HCEC 1CT (cell line): ENCODE data around the gene MRPL46.

Source experiments
- DNase-seq: peaks from one replicate; pipeline ENCODE4 v3.0.0-alpha.2; 2017

MRPL46 gene

DNA sequence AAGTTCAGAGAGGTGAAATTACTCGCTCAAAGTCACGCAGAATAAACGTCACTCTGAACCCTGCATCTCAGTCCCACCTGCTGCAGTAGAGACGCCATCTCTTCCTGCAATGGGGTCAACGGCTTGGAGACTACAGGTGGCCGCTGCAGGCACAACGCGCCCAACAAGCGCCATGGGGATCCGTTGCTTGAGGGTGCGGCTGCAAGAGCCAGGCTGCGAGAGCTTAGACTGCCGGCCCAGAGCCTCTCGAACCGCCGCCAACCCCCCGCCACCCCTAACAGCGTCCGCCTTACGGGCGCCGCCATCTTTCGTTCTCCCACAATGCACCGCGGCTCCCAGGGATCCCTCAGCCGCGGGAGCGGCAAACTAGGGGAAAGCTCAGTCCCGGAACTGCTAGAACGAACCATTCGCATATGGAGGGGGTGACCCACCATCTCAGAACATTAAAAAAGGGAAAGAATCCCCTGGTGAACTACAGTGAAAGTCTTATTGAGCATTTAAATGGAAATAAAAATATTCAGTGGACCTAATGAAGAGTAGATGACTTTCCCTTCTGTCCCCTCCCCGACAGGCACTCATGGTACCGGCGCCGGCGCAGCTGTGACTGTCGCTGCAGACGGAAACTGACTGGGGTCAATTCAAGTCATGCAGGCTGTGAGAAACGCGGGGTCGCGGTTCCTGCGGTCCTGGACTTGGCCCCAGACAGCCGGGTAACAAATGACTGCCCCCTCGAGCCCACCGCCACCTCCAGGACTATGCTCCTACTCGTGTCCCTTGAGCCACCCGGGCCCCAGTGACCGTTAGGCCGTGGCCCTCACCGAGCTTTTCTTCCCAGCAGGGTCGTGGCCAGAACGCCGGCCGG, at the start of gene MRPL46, which contains the start of gene MRPS11:
Gene MRPL46 (minus strand): TSS at position 316 of the 862 bp plus-strand sequence. CDS start 11 bp downstream, at position 305.
Gene MRPS11 (plus strand): TSS at position 636 of the 862 bp plus-strand sequence. CDS start 10 bp downstream, at position 646.
- DNase-seq: peak; percentile 86

- DNase-seq: peak; percentile 43
These were observed 46.0 kb upstream of the MRPL46 start for GRCh38 chr15:88513195-88513594.

DNA sequence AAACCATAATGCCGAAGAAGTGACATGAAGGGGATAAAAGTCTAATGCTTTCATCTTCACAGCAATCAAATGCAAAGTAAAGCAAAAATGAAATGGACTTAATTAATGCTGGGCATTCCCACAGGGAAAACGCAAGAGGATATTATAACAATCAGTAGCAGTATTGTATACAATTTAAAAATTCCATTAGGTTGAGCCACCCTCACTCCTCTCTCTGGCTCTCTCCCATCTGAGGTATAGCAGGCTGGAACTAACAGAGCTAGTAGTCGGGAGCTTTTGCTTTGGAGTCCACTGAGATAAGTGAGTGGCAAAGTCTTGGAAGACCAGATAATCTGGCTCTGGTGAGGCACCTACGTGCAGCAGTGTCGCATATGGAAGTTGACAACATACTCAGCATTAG, 45.4 kb upstream of the MRPL46 start:
- DNase-seq: peak; percentile 29

DNA sequence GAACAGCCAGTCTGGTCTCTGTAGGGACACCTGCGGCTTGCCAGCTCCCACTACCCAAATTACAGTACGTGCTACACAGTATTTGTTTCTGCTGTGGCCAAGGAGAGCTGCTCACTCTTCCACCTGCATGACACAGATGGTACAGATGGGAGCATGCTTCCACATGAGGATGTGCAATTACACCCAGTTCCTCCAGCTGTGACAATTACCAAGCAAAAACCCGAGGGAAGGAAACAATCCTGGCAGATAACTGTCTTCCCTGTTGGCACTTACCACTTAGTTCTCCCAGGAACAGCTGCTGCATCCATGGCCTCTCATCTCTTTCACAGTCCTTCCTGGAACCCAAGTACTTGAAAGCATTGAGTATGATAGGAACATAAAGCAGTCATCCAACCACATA, 44.9 kb upstream of the MRPL46 start:
- DNase-seq: no peak

- no peak for DNase-seq
These were observed 44.0 kb upstream of the MRPL46 start for GRCh38 chr15:88511161-88511560.

DNA sequence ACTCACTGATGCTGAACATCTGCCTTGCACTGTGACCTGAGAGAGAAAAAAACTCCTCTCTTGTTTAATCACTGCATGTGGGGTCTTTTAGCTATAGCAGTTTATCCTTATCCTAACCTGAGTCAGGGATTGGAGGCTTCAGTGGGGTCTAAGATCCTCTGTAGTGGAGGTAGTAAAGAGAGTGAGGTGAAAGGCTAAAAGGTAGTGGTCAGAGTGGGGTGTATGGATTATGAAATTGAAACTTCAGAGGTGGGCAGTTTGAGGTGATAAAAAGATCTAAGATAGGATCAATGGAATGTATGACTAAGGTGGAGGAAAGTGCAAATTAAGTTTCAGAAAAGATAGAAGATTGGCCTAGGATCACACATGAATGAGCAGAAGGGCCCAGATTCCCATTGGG, 42.8 kb upstream of the MRPL46 start:
- no peak for DNase-seq

DNA sequence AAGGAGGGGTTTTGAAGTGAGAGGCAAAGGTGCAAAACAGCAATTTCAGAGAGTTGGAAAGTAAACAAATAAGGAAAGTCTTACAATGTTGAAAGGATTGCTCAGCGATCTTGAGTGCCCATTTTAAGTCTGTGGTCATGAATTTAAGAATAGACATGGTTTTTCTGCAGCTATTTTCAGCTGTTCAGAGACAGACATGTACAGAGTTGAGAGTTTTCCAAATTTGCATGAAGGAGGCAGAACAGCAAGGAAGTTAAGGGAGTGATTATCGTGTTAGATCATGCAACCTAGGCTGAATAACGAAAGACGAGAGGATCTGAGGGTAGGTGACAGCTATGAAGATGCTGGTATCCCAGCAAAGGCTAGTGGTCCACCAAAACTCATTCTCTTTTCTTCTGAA, 42.1 kb upstream of the MRPL46 start:
- no peak for DNase-seq

DNA sequence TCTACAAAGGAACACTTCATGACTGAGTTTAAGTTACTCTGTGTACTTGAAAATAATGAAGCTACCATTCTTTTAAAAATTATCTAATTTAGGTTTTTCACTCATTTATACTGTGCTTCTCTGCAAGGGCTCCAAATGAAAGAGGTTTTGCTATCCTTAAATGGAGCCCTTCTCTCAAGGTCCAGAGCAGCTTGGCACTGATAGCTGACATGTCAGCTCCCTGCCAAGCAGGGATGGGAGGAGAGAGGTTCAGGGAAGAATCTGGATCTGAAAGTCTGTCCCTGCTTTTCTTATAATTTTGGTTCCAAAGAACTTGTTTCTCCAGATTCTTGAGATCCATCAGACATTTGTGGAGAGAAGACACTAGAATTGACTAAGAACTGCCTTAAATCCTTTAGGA, 39.4 kb upstream of the MRPL46 start:
- no peak for DNase-seq

DNA sequence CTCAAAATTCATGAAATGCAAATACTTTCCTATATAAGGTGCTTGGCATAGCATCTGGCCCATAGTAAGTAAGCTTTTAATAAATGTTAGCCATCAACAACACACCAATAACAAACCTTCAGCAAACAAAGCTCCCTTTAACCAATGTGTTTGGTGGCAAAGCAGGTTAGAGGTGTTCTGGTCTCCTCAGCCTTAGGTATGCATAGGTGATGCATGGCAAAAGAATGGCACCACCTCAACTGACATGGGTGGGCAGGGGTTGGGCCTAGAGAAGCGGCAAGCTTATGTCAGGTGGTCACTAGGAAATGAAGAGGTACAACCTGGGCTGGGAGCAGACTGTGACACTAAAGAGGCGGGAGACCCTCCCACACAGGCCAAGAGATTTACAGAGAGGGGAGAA, 38.5 kb upstream of the MRPL46 start:
- DNase-seq: no peak

DNA sequence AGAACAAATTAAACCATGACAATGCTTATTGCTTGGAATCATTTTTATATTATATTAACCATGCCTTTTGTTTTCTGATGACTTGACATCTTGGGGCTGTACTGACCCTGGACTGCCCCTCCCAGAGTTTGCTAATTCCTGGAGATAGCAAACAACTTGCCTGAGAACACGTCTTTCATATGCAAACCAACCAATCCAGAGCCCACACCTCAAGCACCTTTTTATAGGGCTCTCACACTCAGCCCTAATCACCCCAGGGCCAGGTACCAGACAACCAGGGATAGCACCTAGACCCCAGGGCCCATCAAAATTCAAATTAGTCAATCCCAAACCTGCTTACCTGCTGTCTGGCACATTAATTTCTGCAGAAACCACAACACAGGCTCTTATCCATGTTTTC, 37.3 kb upstream of the MRPL46 start:
- no peak for DNase-seq

GRCh38 chr15:88498996-88499395, 31.8 kb upstream of the MRPL46 start:
- DNase-seq: no peak

DNA sequence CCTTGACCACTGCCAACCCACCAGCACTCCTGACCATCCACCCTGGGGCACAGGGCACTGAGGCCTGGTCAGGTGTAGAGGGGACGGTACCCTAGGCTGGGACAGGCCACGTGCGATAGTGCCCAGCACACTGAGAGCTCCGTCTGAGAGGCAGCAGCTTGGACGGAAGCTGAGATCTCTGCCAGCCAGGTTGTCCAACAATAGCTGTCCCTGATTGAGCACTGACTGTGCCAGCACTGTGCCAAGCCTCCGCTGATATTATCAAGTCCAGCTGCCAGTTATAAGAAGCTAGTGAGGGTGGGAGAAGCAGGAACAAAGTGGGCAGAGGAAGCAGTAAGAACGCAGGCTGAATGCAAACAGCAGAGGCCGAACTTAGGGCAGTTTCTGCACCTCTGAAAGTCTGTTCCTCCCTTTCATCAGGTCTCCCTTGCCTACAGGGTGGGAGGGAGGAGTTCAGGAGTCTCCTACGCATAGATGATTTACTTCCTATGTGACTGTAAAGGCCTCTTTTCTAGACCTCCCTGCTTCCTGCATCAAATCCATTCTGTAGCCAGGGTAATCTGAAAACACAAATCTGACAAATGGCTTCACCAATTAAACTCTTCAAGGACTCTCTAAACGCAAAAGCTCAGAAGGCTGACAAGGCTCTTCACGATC, 30.0 kb upstream of the MRPL46 start:
- no peak for DNase-seq

DNA sequence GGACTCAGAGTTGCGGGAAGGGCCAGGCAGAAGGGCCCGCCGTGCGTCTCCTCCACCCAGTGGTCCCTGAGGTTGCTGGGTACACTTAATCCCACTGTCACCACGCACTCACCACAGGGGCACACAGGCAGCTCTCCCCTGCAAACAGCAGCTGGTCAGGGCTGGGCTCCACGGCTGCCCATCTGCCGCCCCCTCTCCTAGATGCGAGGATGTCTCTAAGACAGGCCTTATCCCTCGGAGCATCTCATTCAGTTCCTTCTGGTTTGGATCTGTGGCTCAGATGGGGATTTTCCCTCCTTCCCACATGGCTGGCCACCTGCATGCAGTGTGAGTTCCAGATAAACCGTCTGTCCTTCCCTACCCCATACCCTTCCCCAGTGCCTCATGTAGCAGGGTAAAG, 26.7 kb upstream of the MRPL46 start:
- DNase-seq: no peak

- no peak for DNase-seq
These were observed 24.0 kb upstream of the MRPL46 start for GRCh38 chr15:88491158-88491557.

- no peak for DNase-seq
These were observed 22.8 kb upstream of the MRPL46 start for GRCh38 chr15:88490036-88490435.

GRCh38 chr15:88489321-88489720, 22.1 kb upstream of the MRPL46 start:
- DNase-seq: no peak

DNA sequence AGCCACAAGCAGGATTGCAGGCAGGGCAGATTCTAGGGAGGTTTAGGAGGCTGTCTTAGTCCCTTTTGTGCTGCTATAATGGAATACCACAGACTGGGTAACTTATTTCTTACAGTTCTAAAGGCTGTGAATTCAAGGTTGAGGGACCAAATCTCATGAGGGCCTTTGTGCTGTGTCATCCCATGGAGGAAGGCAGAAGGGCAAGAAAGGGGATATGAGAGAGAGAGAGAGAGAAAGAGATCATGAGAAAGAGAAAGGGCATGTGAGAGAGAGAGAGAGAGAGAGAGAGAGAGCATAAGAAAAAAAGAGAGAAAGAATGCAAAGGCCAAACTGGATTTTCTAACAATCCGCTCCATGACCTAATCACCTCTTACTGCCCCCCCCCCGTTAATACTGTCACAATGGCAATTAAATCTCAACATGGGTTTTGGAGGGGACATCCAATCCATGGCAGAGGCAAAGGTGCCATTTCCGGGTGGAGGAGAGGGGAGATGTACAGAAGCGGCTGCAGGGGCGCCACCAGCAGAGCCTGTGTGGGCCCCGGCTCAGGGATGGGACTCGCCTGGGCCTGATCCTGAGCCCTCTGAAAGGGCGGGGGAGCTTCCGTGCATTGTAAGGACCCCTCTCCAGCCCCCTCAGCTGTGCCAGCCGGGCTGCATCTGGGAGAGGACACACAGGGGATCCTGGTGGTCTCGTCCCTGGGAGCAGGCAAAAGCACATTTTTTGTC, 20.8 kb upstream of the MRPL46 start:
- no peak for DNase-seq

GRCh38 chr15:88487178-88487795, 20.1 kb upstream of the MRPL46 start:
- DNase-seq: no peak

DNA sequence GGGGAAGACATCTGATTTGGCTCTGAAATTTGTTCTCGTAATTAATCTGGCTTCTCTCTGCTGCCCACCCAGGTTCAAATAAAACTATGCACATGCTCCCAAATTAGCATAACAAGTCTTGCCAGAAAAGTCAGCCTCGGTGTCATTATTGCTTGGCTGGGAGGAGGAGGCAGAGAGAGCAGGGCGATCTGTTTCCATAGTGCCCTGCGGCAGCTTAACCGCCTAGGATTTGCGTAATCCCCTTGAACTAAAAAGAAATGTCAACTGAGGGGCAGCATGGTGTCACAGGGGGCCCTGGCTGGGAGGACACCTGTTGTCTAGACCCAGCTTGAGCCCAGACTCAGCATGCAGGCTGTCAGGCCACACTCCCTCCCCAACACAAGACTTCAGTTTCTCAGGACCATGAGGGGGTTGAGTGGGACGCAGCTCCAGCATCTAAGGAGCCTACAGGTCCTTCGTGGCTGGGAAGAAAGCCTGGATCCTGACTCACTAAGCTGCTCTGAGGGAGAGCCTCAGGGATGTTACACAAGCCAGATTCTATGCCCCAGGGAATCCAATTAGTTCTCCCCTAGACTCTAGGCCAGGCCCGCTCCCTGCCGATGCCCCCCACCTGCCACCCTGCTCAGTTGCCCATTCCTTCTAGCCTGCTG, 17.6 kb upstream of the MRPL46 start:
- DNase-seq: no peak

GRCh38 chr15:88482263-88482662, 15.1 kb upstream of the MRPL46 start:
- DNase-seq: no peak

DNA sequence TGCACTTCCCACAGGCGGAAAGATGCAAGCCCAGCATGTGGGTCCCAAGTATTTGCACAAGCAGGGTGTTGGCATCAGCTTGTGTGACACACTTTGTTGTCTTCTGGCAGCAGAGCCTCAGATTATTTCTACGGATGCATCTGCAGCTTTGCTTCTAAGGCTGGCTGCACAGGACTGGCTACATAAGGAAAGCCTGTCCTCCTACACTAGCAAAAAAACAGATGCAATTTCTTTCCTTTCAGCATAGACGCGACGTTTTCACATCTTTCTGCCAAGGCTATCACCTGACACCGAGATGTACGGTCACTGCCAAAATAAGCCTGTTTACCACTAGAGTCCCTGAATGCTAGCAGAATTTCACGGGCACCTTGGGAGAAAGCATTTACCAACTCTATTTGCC, 13.8 kb upstream of the MRPL46 start:
- no peak for DNase-seq

GRCh38 chr15:88479169-88479568, 12.0 kb upstream of the MRPL46 start:
- no peak for DNase-seq

GRCh38 chr15:88477904-88478303, 10.7 kb upstream of the MRPL46 start:
- no peak for DNase-seq
